Measurements from ENCODE around the gene SSNA1. TPM values are rescaled to one million over a fixed set of nuclear protein-coding genes. Genes with fewer than 3 reads are reported as not detected.

The SSNA1 gene
- total RNA-seq, 2 experiments from 2014 or later, result 80.2 to 91.3 TPM

- Mint-ChIP-seq H3K4me3 (no peak overlapping the region), H3K9me3 (ENCODE audit: low read depth) (no peaks in the 10 kb centered on the region), H3K27ac (no peak overlapping the region), H3K27me3 (no peaks in the 10 kb centered on the region), H3K4me1 (no peaks in the 10 kb centered on the region), H3K36me3 (peaks cover 2% of the 10 kb centered on the region)
- no peak for DNase-seq
- CTCF ChIA-PET, result no interaction called here
- ATAC-seq, result no peak
These were observed 26.9 kb downstream of the SSNA1 start for GRCh38 chr9:137215196-137215986.

- CTCF ChIA-PET, result interaction anchor here (0.9 kb wide), 1 partner anchor 20 kb away, joined by 3 read pairs; no protein-coding TSS in a partner anchor
- Mint-ChIP-seq H3K9me3 (ENCODE audit: low read depth) (no peaks in the 10 kb centered on the region), H3K27ac (no peak overlapping the region), H3K4me1 (no peaks in the 10 kb centered on the region), H3K36me3 (no peaks in the 10 kb centered on the region), H3K4me3 (no peak overlapping the region), H3K27me3 (no peaks in the 10 kb centered on the region)
- ATAC-seq, result no peak
- no peak for DNase-seq
These were observed 27.9 kb downstream of the SSNA1 start for GRCh38 chr9:137216188-137216965.

- no peak for DNase-seq
- no peaks in the 10 kb centered on the region for H3K36me3 Mint-ChIP-seq
- CTCF ChIA-PET, result interaction anchor here (0.9 kb wide), 1 partner anchor 19 kb away, joined by 3 read pairs; no protein-coding TSS in a partner anchor
- H3K9me3 Mint-ChIP-seq (ENCODE audit: low read depth), result no peaks in the 10 kb centered on the region
- no peaks in the 10 kb centered on the region for H3K4me1 Mint-ChIP-seq
- H3K27ac Mint-ChIP-seq, result no peak overlapping the region
- no peaks in the 10 kb centered on the region for H3K27me3 Mint-ChIP-seq
- ATAC-seq, result no peak
- no peak overlapping the region for H3K4me3 Mint-ChIP-seq
These were observed 29.1 kb downstream of the SSNA1 start for GRCh38 chr9:137217276-137218211.

- DNase-seq (no peak), ATAC-seq (no peak)
- H3K4me3 Mint-ChIP-seq, result no peak overlapping the region
- H3K4me1 Mint-ChIP-seq, result peaks cover 4% of the 10 kb centered on the region
- H3K27ac Mint-ChIP-seq, result no peak overlapping the region
- CTCF ChIA-PET, result no interaction called here
- no peaks in the 10 kb centered on the region for H3K27me3 Mint-ChIP-seq
- no peaks in the 10 kb centered on the region for H3K9me3 Mint-ChIP-seq (ENCODE audit: low read depth)
- no peaks in the 10 kb centered on the region for H3K36me3 Mint-ChIP-seq
These were observed 29.8 kb downstream of the SSNA1 start for GRCh38 chr9:137218212-137218753.

- Mint-ChIP-seq H3K4me1 (peaks cover 4% of the 10 kb centered on the region), H3K36me3 (no peaks in the 10 kb centered on the region), H3K4me3 (no peak overlapping the region), H3K27ac (no peak overlapping the region), H3K9me3 (ENCODE audit: low read depth) (no peaks in the 10 kb centered on the region), H3K27me3 (no peaks in the 10 kb centered on the region)
- ATAC-seq (no peak), DNase-seq (no peak)
- CTCF ChIA-PET, result interaction anchor here (1.0 kb wide), 1 partner anchor 18 kb away, joined by 3 read pairs; no protein-coding TSS in a partner anchor
These were observed 30.3 kb downstream of the SSNA1 start for GRCh38 chr9:137218754-137219271.

GRCh38 chr9:137219757-137220316, 31.4 kb downstream of the SSNA1 start:
- CTCF ChIA-PET, result interaction anchor here (0.6 to 1.1 kb wide), 4 partner anchors 15 to 65 kb away, joined by 3 to 5 read pairs (median 3); partner anchors contain the start of genes NDOR1 and TMEM203
- H3K4me3 Mint-ChIP-seq, result no peak overlapping the region
- H3K27ac Mint-ChIP-seq, result no peak overlapping the region
- DNase-seq (no peak), ATAC-seq (no peak)
- no peaks in the 10 kb centered on the region for H3K27me3 Mint-ChIP-seq
- peaks cover 11% of the 10 kb centered on the region for H3K4me1 Mint-ChIP-seq
- no peaks in the 10 kb centered on the region for H3K9me3 Mint-ChIP-seq (ENCODE audit: low read depth)
- H3K36me3 Mint-ChIP-seq, result no peaks in the 10 kb centered on the region

GRCh38 chr9:137220317-137221094, 32.0 kb downstream of the SSNA1 start:
- peaks cover 15% of the 10 kb centered on the region for H3K4me1 Mint-ChIP-seq
- H3K4me3 Mint-ChIP-seq, result no peak overlapping the region
- H3K27me3 Mint-ChIP-seq, result no peaks in the 10 kb centered on the region
- H3K9me3 Mint-ChIP-seq (ENCODE audit: low read depth), result no peaks in the 10 kb centered on the region
- CTCF ChIA-PET, result interaction anchor here (0.6 to 1.1 kb wide), 5 partner anchors 15 to 65 kb away, joined by 3 to 5 read pairs (median 3); partner anchors contain the start of genes NDOR1 and TMEM203
- DNase-seq (no peak), ATAC-seq (no peak)
- no peak overlapping the region for H3K27ac Mint-ChIP-seq
- no peaks in the 10 kb centered on the region for H3K36me3 Mint-ChIP-seq

- H3K36me3 Mint-ChIP-seq, result no peaks in the 10 kb centered on the region
- no peaks in the 10 kb centered on the region for H3K27me3 Mint-ChIP-seq
- H3K4me3 Mint-ChIP-seq, result no peak overlapping the region
- H3K27ac Mint-ChIP-seq, result no peak overlapping the region
- CTCF ChIA-PET, result interaction anchor here (1.0 to 1.1 kb wide), 2 partner anchors 16 to 32 kb away, joined by 3 to 5 read pairs; no protein-coding TSS in a partner anchor
- H3K9me3 Mint-ChIP-seq (ENCODE audit: low read depth), result no peaks in the 10 kb centered on the region
- DNase-seq (no peak), ATAC-seq (no peak)
- peaks cover 16% of the 10 kb centered on the region for H3K4me1 Mint-ChIP-seq
These were observed 32.6 kb downstream of the SSNA1 start for GRCh38 chr9:137221095-137221505.

GRCh38 chr9:137221506-137222111, 33.1 kb downstream of the SSNA1 start:
- Mint-ChIP-seq H3K9me3 (ENCODE audit: low read depth) (no peaks in the 10 kb centered on the region), H3K27me3 (no peaks in the 10 kb centered on the region), H3K4me1 (peaks cover 16% of the 10 kb centered on the region), H3K36me3 (no peaks in the 10 kb centered on the region), H3K27ac (no peak overlapping the region), H3K4me3 (no peak overlapping the region)
- CTCF ChIA-PET, result interaction anchor here (0.7 to 6.8 kb wide), 5 partner anchors 12 to 154 kb away, joined by 3 to 110 read pairs (median 4); partner anchors contain the start of gene TUBB4B
- DNase-seq (no peak), ATAC-seq (no peak)

- peaks cover 16% of the 10 kb centered on the region for H3K4me1 Mint-ChIP-seq
- H3K27ac Mint-ChIP-seq, result peak within 1 kb of the TSS; percentile 72
- no peak for DNase-seq
- ATAC-seq, result no peak
- CTCF ChIA-PET, result interaction anchor here (0.6 to 6.8 kb wide), 18 partner anchors 8 to 159 kb away, joined by 3 to 110 read pairs (median 4); partner anchors contain the start of genes ANAPC2, SSNA1, TPRN and TUBB4B
- H3K36me3 Mint-ChIP-seq, result no peaks in the 10 kb centered on the region
- H3K9me3 Mint-ChIP-seq (ENCODE audit: low read depth), result no peaks in the 10 kb centered on the region
- peak within 1 kb of the TSS; percentile 72 for H3K4me3 Mint-ChIP-seq
- H3K27me3 Mint-ChIP-seq, result no peaks in the 10 kb centered on the region
These were observed 34.0 kb downstream of the SSNA1 start, which contains the start of gene RNF208 for GRCh38 chr9:137222190-137223077. Gene RNF208 (minus strand): TSS chr9:137222240. CDS start chr9:137221212, 1,028 bp downstream.

Data from activated CD8-positive, alpha-beta memory T cell treated with anti-CD3 and anti-CD28 coated beads, Interleukin-2, amount 10 ng/mL, durations not matched to agents 7 days and 5 days (primary cell).